ENCODE measurements around the gene ZNF687. TPM values are rescaled to one million over a fixed set of nuclear protein-coding genes. Genes with fewer than 3 reads are reported as not detected.

Gene ZNF687
- 16.4 and 22.9 TPM in 2 replicates for total RNA-seq

DNA sequence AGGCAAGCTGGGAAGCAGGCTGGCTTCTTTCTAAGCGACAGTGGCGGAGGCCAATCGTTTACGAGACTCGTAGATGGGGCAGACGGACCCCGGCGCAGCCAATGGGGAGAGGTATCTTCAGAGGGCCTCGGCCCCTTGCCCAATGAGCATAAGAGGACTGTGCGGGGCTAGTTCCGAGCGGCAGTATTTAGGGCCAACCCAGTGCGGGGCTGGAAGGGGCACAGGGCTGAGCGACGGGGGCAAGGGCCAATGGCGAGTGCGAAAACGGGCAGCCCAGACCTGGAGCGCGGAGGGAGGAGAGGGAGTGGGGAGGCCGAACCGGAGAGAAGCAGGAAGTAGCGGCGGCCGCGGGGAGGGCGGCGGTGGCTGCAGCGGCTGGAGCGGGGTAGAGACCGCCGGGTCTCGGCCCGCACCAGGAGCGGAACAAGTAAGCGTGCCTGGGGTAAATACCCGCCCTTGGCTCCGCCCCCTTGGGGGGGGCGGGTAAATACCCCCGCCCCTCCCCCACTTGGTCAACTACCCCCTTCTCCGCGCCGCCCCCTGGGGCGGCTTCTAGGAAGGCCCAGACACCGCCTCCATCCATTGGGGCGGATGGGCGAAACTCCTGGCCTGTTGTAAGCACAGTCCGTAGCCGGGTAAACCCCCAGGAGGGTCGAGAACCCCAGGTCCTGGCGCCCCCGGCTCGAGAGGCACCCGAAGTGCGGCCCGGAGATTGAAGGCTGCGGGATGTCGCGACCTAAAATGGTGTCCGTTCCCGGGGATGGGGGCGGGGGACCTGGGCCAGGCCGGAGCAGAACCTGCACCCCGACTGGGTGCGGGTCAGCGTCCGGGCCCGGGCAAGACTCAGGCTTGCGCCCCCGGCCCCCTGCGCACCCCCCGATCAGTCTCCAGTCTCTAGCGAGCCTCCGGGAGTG is at the start of gene ZNF687:
Gene ZNF687, plus strand, starts transcription at position 331 of the 914 bp plus-strand sequence. CDS start 3,993 bp downstream, outside the sequence.

GRCh38 chr1:151254217-151255213 is 27.6 kb upstream of the ZNF687 start, which contains the start of gene PSMD4:
Gene PSMD4 (plus strand): TSS chr1:151254734. CDS start chr1:151254783, 49 bp downstream.

DNA sequence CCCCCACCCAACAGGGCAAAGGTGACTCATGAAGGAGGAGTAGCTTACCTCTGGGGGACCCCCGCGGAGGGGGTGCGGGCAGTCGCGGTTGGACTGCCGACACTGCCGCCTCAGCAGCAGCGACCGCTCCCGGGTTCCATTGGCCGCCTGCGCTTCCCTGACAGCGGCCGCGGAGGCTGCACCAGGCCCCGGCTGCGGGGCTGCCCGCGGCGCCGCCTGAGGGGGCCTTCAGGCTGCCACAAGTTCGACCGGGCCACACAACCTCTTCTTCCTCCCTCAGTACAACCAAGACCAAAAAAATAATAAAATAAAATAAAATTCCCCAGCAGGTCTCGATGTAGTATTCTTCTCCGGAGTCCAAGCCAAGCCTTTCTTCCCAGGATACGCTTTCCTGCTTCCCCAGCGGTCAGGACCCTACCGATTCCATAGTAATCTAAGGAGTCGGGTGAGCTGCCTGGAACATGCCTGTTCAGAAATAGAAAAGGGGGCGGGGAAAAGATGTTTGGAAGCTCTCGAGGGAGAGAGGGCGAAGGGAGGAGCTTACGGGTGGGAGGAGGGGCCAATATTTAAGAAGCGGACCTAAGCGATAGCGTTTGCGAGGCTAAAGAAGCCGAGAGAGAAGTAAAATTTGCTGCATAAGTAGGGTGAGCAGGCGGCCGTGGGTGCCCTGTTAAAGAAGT is 45.3 kb downstream of the ZNF687 start, which contains the start of gene PI4KB:
Gene PI4KB, minus strand, starts transcription at position 194 of the 680 bp plus-strand sequence. CDS start 10,935 bp downstream, outside the sequence.

Small RNAs within 50 kb of the gene (small RNA-seq; reads per million reads assigned to genes)
- gene RN7SL444P: not detected

Other genes with a start within 250 kb of the ZNF687 start
- gene BNIPL, start 245.7 kb upstream of the ZNF687 start, total RNA-seq: not detected in 2 replicates
- 2.5 and 2.6 TPM in 2 replicates for gene C1orf56, start 234.5 kb upstream of the ZNF687 start, total RNA-seq
- 73.2 and 88.8 TPM in 2 replicates for gene CDC42SE1, start 222.7 kb upstream of the ZNF687 start, total RNA-seq
- 9.8 and 12.4 TPM in 2 replicates for gene MLLT11, start 221.9 kb upstream of the ZNF687 start, total RNA-seq
- 4.6 and 6.8 TPM in 2 replicates for gene GABPB2, start 211.5 kb upstream of the ZNF687 start, total RNA-seq
- gene SEMA6C, start 135.7 kb upstream of the ZNF687 start, total RNA-seq: 15.6 and 17.6 TPM in 2 replicates
- not detected in 2 replicates for gene TNFAIP8L2, start 125.7 kb upstream of the ZNF687 start, total RNA-seq
- 5.2 TPM in 2 replicates for gene LYSMD1, start 116.4 kb upstream of the ZNF687 start, total RNA-seq
- 30.4 and 33.4 TPM in 2 replicates for gene SCNM1, start 116.2 kb upstream of the ZNF687 start, total RNA-seq
- not detected in 2 replicates for gene TMOD4, start 106.3 kb upstream of the ZNF687 start, total RNA-seq
- gene VPS72, start 92.1 kb upstream of the ZNF687 start, total RNA-seq: 58.5 and 60.7 TPM in 2 replicates
- gene PIP5K1A, start 83.7 kb upstream of the ZNF687 start, total RNA-seq: 57.8 and 58.0 TPM in 2 replicates
- 132 and 160 TPM in 2 replicates for gene PSMD4, start 27.6 kb upstream of the ZNF687 start, total RNA-seq
- gene PI4KB, start 45.1 kb downstream of the ZNF687 start, total RNA-seq: 41.3 and 47.4 TPM in 2 replicates
- gene RFX5, start 65.0 kb downstream of the ZNF687 start, total RNA-seq: 51.3 and 54.9 TPM in 2 replicates
- 3.3 and 4.2 TPM in 2 replicates for gene SELENBP1, start 90.4 kb downstream of the ZNF687 start, total RNA-seq
- gene PSMB4, start 117.3 kb downstream of the ZNF687 start, total RNA-seq: 381 and 398 TPM in 2 replicates
- 36.6 and 37.1 TPM in 2 replicates for gene POGZ, start 177.2 kb downstream of the ZNF687 start, total RNA-seq
- under 0.01 and 0.96 TPM in 2 replicates for gene CGN, start 229.1 kb downstream of the ZNF687 start, total RNA-seq

Measured in vein endothelial cell (primary cell).